Measurements from ENCODE around the gene ARHGAP32.
A peak's percentile ranks its signal among the peaks of the same experiment; 100 is the strongest.

The ARHGAP32 gene

GRCh38 chr11:129102756-129103155 is 89.4 kb downstream of the ARHGAP32 start:
- peak; percentile 22 for DNase-seq

DNA sequence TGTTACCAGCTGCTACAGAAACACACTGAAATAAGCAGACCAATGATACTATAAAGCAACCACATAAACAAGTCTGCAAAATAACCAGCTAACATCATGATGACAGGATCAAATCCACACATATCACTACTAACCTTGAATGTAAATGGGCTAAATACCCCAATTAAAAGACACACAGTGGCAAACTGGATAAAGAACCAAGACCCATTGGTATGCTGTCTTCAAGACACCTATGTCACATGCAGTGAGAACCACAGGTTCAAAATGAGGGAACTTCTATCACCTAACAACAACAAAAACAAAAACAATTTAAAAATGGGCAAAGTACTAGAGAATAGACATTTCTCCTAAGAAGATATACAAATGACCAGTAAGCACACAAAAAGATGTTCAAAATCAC is 89.9 kb downstream of the ARHGAP32 start:
- no peak for DNase-seq

DNA sequence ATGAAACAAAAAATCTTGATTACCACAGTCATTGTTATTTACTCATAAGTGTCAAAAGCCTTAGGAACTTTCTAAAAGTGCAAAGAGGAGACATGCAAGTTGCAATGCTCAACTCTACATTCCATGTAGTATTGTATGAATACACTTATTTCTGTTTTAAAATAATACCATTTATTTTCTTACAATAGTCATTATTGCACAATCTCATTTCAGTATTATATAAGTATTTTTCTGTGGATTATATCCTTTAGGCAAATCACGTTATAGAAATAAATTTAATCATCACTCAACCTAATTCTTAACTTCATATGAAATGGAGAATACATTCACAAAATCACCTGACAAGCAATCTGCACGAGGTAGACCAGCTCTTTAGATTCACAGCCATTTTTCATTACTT is 98.8 kb downstream of the ARHGAP32 start:
- no peak for DNase-seq

GRCh38 chr11:129090056-129090455 is 102.1 kb downstream of the ARHGAP32 start:
- no peak for DNase-seq

- no peak for DNase-seq
These were observed 102.8 kb downstream of the ARHGAP32 start for GRCh38 chr11:129089279-129089678.

DNA sequence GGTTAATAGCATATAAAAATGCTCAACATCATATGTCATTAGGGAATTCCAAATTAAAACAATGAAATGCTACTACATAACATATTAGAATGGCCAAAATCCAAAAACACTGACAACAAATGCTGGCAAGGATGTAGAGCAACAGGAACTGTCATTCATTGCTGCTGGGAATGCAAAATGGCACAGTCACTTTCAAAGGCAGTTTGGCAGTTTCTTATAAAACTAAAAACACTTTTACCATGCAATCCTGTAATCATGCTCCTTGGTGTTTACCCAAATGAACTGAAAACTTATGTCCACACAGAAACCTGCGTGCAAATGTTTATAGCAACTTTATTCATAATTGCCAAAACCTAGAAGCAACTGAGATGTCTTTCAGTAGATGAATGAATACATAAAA is 105.1 kb downstream of the ARHGAP32 start:
- DNase-seq = no peak

DNA sequence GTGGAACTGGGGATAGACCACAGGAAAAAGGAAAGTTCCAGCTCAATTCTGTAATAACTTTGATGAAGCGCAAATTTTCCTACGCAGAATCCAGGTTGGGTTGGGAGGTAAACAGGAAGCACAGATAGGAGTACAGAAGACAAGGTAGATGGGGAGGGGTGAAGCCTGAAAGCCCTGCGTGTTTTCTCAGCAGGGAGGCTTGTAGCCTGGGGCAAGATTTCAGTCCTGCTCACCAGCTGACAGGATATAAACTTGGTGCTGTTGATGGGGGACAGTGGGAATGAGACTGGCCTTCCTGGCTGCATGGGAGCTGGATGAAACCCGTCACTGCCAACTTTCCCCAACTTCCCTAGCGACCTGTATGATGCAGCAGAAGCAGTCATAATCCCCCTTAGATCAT is 114.9 kb downstream of the ARHGAP32 start:
- no peak for DNase-seq

- DNase-seq = no peak
These were observed 116.4 kb downstream of the ARHGAP32 start for GRCh38 chr11:129075757-129076156.

DNA sequence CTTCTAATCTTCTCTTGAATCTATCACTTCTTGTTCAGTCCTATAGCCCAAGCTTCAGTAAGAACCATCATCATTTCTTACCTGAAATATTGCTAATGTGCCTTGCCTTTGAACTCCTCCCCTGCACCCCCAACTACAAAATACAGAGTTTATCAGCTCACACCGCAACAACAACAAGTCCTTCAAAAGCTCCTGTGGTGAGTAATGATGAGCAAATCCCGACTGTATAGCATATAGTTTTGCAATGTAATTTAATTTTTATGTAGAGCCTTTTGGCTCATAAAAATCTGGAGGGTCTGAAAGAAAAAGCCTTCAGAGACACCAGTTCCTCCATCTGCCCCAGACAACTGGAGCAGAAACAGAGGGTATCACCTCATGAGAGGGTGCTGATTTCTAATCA is 124.7 kb downstream of the ARHGAP32 start:
- no peak for DNase-seq

DNA sequence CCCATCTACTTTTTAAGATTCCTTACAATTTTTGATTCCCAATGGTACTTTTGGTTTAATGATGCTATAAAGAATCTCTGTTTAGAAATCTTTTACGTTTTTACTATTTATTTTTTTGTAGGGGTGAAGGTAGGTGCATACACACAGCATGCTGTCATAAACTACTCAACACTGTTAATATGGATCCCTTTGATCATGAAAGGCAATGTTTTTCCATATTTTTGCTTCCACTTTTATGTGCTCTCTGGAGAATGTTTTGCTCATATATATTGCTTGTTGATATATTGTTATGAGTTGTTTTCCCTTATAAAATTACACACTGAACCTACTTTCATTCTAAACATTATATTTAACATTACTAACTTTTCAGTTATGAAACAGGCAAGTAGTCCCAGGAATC is 125.9 kb downstream of the ARHGAP32 start:
- no peak for DNase-seq

- no peak for DNase-seq
These were observed 129.0 kb downstream of the ARHGAP32 start for GRCh38 chr11:129063118-129063517.

GRCh38 chr11:129061492-129062230 is 130.5 kb downstream of the ARHGAP32 start:
- no peak for DNase-seq

DNA sequence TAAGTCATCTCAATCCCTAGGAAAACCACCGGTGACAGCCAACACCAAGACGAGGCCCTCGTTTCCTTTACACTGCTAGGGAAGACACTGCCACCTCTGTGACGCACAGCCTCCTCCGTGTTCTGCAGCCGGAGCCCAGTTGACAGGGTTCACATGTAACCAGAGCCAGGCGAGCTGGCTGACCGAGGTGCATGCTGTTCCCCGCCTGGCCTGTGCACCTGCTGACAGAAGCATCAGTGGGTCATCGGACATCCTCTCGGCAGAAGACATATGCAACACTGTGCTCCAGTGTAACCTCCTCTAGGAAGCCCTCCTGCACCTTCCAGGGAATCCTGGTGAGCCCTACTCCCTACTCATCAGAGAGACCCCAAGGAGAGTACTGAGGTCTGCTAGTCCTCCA is 135.2 kb downstream of the ARHGAP32 start:
- DNase-seq = no peak

DNA sequence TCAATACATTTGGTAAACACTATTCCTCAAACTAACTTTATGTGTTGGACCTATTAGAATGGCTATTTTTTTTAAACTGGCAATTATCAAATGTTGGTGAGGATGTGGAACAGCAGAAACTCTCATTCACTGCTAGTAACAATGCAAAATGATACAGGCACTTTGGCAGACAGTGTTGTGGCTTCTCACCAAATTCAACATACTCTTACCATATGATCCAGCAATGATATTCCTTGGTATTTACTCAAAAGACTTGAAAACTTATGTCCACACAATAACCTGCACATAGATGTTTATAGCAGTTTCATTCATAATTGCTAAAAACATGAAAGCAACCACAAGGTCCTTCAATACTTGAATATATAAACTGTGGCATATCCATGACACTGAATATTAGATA is 136.9 kb downstream of the ARHGAP32 start:
- DNase-seq = no peak

DNA sequence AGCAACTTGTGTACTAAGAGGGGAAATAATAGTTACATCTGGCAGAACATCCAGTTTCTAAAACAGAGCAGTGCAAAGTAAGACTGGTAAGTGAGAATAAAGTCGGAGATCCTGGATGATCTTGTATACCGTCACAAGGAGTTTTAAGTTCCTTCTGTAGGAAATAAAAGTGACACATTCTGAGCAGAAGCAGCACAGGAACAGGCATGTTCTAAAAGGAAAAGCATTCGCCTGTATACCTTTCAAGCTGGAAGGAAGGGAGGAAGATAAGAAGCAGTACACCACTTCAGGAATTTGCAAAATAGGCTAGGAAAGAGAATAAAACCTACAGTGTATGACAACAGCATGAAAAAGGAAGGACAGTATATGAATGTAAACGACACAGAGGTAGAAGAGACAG is 143.2 kb downstream of the ARHGAP32 start:
- no peak for DNase-seq

DNA sequence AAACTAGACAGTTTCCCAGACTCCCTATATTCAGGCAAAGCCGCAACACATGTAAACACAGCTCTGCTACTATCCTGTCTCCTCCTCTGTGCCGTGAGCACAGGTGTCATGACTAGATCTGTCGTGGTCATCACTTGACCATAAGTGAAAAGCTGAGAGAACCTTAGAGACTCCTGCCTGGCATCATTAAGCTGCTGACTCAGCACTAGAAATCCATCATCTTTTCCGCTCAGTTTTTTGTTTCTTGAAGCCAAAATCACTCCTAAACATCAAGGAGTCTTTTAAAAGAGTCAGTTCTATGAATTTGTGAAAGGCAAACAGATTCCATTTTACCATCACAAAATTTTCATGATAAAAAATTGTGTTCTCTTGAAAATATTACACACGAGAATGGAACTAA is 147.0 kb downstream of the ARHGAP32 start:
- DNase-seq = no peak

DNA sequence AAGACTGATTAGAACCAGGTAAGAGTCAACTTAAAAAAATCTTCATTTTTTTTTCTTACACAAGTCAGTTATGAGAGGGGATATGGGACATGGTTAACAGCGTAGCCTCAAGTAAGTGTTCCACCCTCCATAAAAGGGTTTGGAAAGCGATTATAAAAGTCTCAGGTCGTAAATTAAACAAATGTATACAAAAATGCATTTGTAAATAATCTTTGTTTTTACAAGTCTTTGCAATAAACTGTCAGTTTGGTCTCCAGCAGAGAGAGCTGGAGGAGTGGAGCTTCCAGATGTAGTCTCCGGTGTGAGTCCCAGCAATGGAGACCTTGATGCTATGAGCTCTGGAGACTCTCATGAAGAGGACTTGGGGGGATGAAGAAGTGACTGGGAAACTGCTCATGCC is 149.6 kb downstream of the ARHGAP32 start:
- DNase-seq = no peak

DNA sequence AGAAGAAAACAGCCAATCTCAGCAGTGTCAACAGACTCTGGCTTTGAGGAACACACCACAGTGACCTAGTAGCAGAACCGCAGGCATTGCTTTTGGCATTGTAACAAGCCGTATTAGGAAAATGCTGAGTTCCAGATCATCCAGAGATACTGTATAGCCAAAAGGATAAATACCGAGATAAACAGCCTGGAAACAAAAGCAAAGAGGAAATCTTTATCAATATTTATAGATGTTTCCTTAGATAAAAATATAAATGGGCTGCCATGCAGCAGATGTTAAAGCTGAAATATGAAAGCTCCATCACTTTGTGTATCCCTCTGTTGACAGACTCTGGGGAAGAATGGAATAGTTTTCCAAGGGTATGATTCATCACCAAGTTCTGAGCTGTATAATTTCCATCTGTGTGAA is 150.5 kb downstream of the ARHGAP32 start:
- DNase-seq = no peak

DNA sequence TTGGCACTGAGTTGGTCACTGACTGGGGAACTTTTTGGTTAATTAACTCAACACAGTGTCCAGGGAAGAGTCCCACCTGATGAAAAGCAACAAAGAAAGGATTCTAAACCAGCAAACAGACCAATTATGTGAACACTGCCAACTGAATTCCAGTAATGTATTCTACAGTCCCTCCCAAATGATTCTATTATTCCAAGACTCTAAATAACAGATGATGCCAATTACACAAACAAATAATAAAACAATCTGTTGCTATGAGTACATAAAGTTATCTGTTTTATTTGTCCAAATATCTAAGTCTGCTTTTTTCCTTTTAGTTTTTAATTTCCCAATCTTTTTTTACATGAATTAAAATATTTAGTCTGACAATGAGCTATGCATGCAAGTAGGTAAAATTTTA is 151.2 kb downstream of the ARHGAP32 start:
- no peak for DNase-seq

- DNase-seq = no peak
These were observed 156.9 kb downstream of the ARHGAP32 start for GRCh38 chr11:129035244-129035643.

GRCh38 chr11:129034001-129034400 is 158.1 kb downstream of the ARHGAP32 start:
- DNase-seq = no peak

- DNase-seq = no peak
These were observed 168.0 kb downstream of the ARHGAP32 start for GRCh38 chr11:129023968-129024676.

DNA sequence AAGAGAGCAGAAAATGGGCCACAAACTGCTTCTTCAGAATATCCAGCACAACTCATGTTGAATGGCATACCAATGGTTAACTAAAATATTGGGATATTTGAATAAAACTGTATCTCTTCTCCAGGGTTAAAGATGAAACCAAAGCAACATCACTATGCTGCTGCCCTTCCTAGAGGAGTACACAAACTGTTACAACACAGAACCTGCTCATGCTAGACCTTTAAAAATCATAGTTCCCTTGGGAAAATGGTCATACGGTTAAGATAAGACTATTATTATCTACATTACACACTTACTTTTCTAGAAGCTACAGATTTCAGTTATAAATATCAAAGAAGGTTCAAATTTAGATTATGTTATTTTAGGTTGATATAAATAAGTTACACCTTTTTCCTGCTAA is 170.8 kb downstream of the ARHGAP32 start:
- DNase-seq = no peak

DNA sequence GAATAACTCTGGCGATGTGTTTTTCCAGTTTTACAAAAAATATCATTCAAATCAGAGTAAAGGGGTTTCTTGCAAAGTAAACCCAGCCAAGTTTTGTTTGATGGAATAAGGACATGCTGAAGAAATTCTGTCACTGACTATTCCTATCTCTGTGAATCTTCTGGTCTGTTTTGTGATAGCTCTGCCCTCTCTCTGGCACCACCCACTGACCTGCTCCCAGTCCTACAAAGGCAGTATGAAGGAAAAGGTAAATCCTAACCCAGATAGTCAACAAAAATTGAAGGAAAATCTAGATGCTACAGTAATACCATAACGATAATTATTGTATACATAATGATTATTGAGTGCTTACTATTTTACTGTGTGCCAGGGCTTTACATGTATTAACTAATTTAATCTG is 173.1 kb downstream of the ARHGAP32 start:
- no peak for DNase-seq

DNA sequence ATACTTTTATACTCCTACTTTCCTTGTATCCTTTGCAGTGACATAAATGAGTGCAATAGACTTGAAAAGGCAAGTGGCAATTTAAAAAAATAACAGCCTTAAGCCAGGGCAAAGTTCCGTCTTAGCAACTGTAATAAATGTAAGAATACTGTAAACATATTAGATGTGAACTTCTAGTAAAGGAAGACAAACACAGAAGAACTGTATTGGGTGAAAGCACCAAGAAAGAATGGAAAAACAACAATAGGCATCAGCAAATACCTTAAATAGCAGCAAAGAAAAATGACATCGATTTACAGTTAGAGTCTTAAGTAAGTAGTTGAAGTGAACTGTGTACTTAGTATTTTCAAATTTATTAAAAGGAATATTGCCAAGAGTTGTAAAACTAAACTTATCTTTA is 174.0 kb downstream of the ARHGAP32 start:
- no peak for DNase-seq
